NCI-H1694 (cell line): ENCODE results near the gene RAB6B.

ENCODE experiments used
- DNase-seq: peaks from one replicate; lab custom pipeline; 2025; lab: John Stamatoyannopoulos, UW

Gene RAB6B

GRCh38 chr3:133880886-133881455, 14.7 kb downstream of the RAB6B start:
- DNase-seq = no peak

GRCh38 chr3:133880287-133880686, 15.4 kb downstream of the RAB6B start:
- DNase-seq = no peak

DNA sequence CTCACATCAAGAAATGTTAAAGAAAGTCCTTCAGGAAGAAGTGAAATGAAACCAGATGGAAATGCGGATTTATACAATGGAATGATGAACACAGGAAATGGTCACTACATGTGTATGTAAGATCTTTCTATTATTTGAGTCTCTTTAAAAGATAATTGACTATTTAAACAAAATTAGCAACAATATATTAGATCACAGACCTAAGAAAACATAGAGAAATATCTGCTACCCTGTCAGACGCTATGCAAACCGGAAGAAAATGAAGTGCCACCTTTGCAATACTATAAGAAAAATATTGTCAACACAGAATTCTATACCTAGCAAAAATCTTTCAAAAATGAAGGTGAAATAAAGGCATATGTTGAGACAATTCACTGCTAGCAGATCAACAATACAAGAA, 17.2 kb downstream of the RAB6B start:
- no peak for DNase-seq

DNA sequence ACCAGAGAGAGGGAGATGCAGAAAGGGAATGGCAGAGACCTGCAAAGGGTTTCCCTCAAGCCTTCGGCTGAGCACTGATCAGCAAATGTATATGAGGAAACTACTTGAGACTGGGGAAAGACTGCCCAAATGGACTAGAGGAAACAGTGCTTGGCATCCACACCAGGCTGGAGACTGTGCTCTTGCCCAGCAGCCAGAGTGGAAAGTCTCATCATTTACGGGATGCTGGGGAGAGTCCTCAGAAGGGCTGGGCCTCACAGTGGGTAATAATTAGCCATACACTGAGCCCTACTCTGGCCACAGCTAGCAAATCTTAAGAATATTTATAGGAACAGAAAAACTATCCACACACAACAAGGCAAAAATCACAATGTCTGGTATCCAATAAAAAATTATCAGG, 18.5 kb downstream of the RAB6B start:
- DNase-seq = no peak

DNA sequence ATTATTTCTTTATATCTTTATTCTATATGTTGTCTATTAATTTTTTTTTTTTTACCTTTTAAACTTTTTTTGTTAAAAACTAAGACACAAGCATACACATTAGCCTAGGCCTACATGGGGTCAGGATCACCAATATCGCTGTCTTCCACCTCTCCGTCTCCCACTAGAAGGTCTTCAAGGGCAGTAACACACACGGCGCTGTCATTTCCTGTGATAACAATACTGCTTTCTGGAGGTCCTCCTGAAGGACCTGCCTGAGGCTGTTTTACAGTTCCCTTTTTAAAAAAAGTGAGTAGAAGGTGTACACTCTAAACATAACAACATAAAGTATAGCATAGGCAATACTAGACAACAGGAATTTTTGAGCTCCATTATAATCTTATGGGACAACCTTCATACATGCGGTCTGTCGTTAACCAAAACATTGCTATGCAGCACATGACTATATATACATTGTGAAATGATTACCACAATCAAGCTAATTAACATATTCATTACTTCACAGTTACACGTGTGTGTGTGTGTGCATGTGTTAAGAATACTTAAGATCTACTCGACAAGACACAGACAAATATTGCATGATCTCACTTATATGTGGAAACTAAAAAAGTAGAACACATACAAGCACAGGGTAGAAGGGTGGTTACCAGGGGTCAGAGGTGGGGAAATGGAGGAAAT, 20.8 kb downstream of the RAB6B start:
- no peak for DNase-seq

DNA sequence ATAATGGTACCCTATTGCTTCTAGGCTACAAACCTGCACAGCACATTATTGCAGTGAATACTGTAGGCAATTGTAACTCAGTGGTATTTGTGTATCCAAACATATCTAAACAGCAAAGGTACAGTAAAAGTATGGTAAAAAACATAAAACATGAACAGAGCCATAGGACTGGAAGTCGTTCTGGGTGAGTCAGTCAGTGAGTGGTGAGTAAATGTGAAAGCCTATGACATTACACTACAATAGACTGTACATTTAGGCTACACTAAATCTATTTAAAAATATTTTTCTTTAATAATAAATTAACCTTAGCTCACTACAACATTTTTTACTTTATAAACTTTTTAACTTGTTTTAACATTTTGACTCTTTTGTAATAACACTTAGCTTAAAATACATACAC, 21.3 kb downstream of the RAB6B start:
- no peak for DNase-seq

DNA sequence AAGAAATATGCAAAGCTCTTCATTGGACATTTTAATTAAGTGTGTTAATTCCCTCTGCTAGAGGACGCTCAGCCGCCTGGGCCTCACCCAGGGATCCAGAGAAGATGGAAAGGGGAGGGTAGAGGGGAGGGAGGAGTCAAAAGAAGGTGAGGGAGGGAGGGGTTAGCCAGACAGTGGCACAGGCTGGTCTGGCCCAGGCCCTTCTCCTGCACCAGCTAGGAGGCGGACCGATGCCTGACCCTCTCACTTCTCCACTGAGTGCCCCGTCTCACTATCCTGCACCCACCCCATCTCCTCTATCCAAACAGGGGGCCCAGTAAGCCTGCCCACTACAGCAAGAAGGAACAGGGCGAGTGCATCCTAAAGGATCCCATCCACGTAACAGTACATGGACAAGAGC, 22.9 kb downstream of the RAB6B start:
- no peak for DNase-seq

GRCh38 chr3:133872161-133872560, 23.5 kb downstream of the RAB6B start:
- no peak for DNase-seq

- DNase-seq = no peak
These were observed 24.2 kb downstream of the RAB6B start for GRCh38 chr3:133871368-133872090.

- DNase-seq = no peak
These were observed 24.9 kb downstream of the RAB6B start for GRCh38 chr3:133870822-133871221.

- no peak for DNase-seq
These were observed 26.1 kb downstream of the RAB6B start for GRCh38 chr3:133869586-133869985.

- peak; percentile 29 for DNase-seq
These were observed 26.8 kb downstream of the RAB6B start for GRCh38 chr3:133868758-133869475.

GRCh38 chr3:133868186-133868585, 27.5 kb downstream of the RAB6B start:
- peak; percentile 66 for DNase-seq

DNA sequence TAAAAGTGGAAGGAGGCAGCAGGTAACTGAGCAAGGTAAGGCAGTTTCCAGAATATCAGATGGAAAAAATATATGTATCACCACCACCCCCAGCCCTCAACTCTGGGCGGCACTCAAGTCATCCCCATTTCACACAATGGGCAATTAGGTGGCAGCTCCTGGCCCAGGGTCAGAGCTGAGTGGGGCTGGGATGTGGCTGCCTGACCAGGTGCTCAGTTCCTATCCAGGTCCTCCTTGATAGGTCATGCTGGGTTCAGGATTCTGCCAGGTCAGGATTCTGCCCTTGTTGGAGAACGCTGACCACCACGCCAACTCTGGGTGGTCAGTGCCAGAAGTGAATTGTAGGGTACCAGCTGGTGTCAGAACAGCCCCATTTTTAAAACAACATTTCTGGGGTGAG, 29.5 kb downstream of the RAB6B start:
- DNase-seq = no peak

DNA sequence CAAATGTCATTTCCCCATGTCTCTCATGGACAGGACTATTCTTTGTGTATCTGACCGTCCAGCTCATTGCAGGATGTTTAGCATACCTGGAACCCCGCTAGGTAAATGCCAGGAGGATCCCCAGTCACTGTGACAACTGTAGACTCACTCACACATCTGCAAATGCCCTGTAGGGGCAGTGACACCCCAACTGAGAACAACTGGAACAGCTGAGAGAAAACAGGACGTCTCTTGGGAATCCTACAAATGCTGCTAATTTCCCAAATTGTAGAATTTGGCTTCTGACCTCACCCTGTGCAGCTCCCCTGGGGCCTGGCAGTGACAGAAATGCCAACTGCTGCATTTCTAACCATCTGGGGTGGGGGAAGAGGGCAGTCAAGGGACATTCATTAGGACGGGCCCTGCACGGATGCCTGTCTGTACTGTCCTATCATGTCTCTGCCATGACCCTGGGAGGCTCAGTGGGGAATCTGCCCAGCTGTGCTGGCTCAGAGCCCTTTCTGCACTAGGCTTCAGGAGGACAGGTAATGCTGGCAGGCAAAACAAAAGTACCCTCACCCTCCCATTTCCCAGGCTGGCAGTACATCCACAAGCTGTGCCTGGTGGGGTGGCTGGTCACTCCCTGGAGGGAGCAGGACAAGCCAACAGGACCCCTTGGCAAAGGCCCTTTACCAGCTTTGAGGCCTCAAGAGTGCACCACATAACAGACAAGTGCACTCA, 30.4 kb downstream of the RAB6B start:
- peak; percentile 54 for DNase-seq

DNA sequence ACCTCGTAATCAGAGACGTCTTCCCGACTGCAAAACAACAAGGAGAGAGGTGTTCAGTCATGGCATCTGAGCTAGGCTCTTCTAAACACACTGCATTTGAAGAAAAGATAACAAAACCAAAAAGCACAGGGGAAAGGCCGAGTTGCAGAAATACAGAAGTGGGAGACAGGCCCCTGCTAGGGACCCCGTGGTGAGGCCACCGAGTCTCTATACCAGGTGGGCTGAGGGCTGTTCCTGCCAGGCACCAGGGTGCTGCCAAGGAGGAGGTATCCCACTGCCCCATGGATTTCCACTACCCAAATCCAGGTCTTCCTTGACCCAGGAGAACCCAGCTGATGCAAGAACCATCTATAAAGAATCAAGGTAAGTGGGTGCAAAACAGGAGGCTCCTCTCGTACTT, 31.1 kb downstream of the RAB6B start:
- no peak for DNase-seq

- DNase-seq = no peak
These were observed 31.8 kb downstream of the RAB6B start for GRCh38 chr3:133863911-133864310.

DNA sequence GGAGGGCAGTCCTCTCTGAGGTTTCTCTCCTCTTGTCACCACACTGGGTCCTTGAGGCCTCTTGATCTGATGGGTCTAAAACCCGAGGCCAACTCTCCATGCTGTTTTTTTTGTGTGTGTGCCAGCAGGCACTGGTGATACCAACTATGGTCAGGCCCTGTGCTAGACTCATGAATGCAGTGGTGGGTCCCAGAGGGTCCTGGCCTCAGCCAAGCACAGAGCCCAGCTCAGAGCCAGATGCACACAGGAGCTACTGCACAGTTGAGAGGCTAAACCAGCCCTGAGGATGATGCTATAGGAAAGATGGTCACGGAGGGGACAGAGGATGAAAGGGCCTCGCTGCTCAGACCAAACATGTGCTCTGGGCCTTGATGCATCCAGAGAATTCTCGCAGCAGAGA, 33.5 kb downstream of the RAB6B start:
- no peak for DNase-seq

GRCh38 chr3:133860519-133860918, 35.2 kb downstream of the RAB6B start:
- DNase-seq = no peak

GRCh38 chr3:133859381-133860234, 36.1 kb downstream of the RAB6B start:
- DNase-seq = no peak

DNA sequence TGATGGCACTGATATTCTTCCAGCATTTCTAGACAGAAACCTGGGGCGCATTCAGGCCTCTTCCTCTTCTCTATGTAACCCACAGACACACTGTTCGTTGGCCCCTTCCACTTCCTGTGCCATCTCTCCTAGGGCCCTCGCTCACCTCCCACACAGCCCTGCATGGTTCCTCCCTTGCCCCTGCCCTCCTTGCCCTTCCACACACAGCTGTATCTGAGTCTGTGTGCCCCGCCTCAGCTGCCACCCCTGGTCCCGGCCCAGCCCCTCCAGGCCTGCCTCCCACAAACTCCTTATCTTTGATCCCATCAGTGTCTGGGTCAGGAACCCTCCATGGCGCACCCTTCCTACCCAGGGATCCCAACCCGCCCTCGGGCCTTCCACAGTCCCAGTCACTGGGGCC, 37.9 kb downstream of the RAB6B start:
- no peak for DNase-seq
